ENCODE data around the gene MTX1.

Gene MTX1

DNA sequence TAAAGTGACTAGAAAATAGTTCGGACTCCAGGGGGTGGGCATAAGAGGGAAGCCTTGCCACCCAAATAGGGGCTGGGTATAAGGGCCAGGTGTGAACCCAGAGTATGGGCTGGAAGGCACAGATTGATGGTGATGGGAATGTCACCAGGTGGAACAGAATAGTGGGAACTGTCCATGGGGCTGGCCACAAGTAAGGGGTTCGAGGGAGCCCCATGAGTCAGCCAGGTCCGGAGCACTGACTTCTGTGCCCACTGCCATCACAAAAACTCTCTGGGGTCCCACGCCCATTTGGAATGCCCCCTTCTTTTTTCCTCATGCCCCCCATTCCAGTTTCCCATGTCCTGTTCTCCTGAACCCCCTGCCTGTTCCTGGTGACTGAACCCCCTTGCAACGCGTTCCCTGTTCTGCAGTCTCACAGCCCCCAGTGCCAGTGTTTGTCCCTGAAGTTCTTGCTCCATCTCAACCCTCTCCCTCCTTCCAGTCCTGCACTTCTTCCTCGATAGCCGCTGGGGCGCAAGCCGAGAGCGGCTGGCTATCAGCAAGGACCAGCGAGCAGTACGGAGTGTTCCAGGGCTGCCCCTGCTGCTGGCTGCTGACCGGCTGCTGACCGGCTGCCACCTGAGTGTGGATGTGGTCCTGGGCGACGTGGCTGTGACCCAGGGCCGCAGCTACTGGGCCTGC, 27.0 kb upstream of the MTX1 start:
- no peak overlapping the region for H3K27ac ChIP-seq
- TF ChIP-seq, protein P1, sequence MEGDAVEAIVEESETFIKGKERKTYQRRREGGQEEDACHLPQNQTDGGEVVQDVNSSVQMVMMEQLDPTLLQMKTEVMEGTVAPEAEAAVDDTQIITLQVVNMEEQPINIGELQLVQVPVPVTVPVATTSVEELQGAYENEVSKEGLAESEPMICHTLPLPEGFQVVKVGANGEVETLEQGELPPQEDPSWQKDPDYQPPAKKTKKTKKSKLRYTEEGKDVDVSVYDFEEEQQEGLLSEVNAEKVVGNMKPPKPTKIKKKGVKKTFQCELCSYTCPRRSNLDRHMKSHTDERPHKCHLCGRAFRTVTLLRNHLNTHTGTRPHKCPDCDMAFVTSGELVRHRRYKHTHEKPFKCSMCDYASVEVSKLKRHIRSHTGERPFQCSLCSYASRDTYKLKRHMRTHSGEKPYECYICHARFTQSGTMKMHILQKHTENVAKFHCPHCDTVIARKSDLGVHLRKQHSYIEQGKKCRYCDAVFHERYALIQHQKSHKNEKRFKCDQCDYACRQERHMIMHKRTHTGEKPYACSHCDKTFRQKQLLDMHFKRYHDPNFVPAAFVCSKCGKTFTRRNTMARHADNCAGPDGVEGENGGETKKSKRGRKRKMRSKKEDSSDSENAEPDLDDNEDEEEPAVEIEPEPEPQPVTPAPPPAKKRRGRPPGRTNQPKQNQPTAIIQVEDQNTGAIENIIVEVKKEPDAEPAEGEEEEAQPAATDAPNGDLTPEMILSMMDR (IDR thresholded peaks at IDR 0.05) = no peak
- DNase-seq (ENCODE audit: low spot score) = peak; percentile 69
- H3K4me3 ChIP-seq = no peak overlapping the region

DNA sequence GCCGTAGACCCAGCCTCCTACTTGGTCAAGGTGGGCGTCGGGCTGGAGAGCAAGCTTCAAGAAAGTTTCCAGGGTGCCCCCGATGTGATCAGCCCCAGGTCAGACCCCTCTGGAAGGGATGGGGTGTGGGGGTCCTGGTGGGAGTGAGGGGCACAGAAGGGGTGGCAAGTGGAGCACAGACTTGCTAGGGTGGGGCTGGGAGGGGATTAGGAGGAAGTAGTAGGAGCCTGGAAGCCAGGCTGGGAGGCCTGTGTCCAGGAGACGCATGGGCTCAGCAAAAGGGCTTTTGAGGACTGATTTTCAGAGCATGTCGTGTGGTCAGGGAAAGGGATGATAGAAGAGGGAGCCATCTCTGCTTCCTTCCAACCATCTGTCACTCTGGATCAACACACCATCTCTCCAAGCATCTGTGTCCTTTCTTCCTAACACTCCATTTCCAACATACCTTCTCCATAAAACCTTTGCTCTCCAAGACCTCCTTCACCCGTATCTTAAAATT, 26.4 kb upstream of the MTX1 start:
- TF ChIP-seq, protein P1 (IDR thresholded peaks at IDR 0.05) = no peak
- peak; percentile 68 for DNase-seq (ENCODE audit: low spot score)
- H3K27ac ChIP-seq = no peak overlapping the region
- no peak overlapping the region for H3K4me3 ChIP-seq

- Histone ChIP-seq H3K27ac (no peak overlapping the region), H3K4me3 (no peak overlapping the region)
- DNase-seq (ENCODE audit: low spot score) = no peak
- TF ChIP-seq, protein P1 (IDR thresholded peaks at IDR 0.05) = no peak
Measured at GRCh38 chr1:155183775-155184221, 24.7 kb upstream of the MTX1 start.

DNA sequence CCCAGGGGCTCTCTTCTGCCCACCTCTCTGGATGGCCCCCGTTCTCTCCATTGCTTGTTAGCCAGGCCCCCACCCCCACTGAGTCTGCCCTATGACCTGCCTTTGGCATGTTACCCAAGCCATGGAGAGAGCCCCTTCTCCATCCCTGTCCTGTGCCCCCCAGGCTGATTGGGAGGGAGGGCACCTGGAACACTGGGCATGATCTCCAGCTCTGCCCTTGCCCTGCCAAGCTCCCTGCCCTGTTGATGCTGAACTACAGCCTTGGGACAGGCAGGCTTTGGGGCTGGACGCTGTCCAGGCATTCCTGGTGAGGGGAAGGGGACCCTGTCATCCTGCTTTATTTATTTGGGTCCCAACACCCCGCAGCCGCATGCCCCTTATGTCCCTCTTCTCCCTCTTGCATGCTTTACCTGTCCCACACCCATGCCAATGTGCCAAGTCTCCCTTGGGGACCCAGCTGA, 24.1 kb upstream of the MTX1 start:
- TF ChIP-seq, protein P1 (IDR thresholded peaks at IDR 0.05) = no peak
- no peak for DNase-seq (ENCODE audit: low spot score)
- H3K4me3 ChIP-seq = no peak overlapping the region
- H3K27ac ChIP-seq = no peak overlapping the region

DNA sequence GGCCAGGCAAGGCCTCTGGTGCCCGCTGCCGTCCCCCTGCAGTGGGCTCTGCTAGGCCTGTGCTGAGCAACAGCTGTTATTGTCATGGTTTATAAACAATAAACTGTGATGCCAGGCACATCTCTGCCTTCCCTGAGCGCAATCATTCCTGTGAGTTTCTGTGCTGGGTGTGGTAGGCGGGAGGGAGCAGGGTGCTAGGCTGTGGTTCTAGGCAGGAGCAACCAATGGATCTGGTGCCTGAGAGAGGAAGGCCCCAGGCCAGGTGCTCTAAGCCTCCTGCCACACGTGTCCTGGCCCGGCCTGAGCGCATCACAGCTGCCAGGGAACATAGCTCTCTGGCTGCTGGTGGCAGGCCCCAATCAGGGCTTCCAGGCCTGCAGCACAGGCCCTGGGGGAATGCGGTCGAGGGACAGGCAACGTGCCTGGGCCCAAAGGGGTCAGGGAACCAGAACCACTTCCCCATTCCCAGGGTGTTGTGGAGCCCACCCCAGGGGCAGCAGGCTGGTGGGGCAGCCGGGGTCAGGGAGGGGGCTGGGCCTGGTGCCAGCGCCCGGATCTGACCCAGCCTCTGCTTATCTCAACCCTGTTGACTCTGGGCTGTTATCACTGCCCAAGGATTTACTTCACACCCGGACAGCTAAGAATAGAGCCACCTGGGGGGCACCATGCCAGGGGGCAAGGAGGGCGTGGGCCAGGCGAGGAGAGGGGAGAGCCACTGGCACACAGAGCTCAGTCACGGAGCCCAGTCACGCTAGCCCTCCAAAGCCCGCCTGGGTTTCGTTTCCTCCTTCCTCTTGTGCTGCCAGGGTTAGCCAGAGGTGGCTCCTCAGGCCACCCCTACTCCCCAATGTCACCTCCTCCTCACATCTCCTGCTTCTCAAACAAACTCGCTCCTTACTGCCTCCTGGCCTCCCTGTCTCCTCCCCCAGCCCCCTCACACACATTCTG, 23.4 kb upstream of the MTX1 start:
- peak; percentile 74 for DNase-seq (ENCODE audit: low spot score)

GRCh38 chr1:155185783-155186066, 22.8 kb upstream of the MTX1 start:
- no peak for DNase-seq (ENCODE audit: low spot score)
- no peak overlapping the region for H3K27ac ChIP-seq
- TF ChIP-seq, protein P1 (IDR thresholded peaks at IDR 0.05) = no peak

More for the DNA sequence above, 23.4 kb upstream of the MTX1 start:
- TF ChIP-seq, protein P1 (IDR thresholded peaks at IDR 0.05) = no peak
- no peak overlapping the region for H3K4me3 ChIP-seq
- H3K27ac ChIP-seq = peak overlapping the region in 1 of 2 donors; percentile 16

More at GRCh38 chr1:155185783-155186066, 22.8 kb upstream of the MTX1 start:
- H3K4me3 ChIP-seq = no peak overlapping the region

All from coronary artery (tissue), 2 donors.